Liver (tissue), 9 donors: Measurements from ENCODE around the gene CDC26. TPM values are rescaled to one million over a fixed set of nuclear protein-coding genes. Genes with fewer than 3 reads are reported as not detected.

Source experiments
- DNase-seq: peaks from one replicate; pipeline ENCODE4 v3.0.0-alpha.2; 2017; ENCODE audit warnings: low spot score
- H3K27ac ChIP-seq, 2 donors: one replicate each; pipeline ENCODE4 v1.7.0; 2013; ENCODE audit warnings: inconsistent platforms in 2 of 2, low read length in 2 of 2, control low read depth in 1 of 2, low read depth in 1 of 2, mild to moderate bottlenecking in 1 of 2
- H3K27me3 ChIP-seq, 4 donors: one replicate each; pipeline versions ENCODE4 v1.6.1 to v1.7.0; 2013; ENCODE audit warnings: low read length in 3 of 4, inconsistent platforms in 1 of 4, mild to moderate bottlenecking in 1 of 4, moderate library complexity in 1 of 4; ENCODE audit not compliant: control insufficient read depth in 4 of 4, insufficient read depth in 4 of 4
- H3K36me3 ChIP-seq, 4 donors: one replicate each; pipeline versions ENCODE4 v1.6.1 to v1.7.0; 2013; ENCODE audit warnings: low read length in 3 of 4, mild to moderate bottlenecking in 3 of 4, low read depth in 1 of 4, moderate library complexity in 1 of 4; ENCODE audit not compliant: control insufficient read depth in 4 of 4, insufficient read depth in 3 of 4
- H3K4me1 ChIP-seq, 4 donors: one replicate each; pipeline versions ENCODE4 v1.6.1 to v1.7.0; 2013; ENCODE audit warnings: low read length in 3 of 4, mild to moderate bottlenecking in 3 of 4, moderate library complexity in 1 of 4; ENCODE audit not compliant: control insufficient read depth in 4 of 4, insufficient read depth in 4 of 4
- H3K4me3 ChIP-seq, 3 donors: one replicate each; pipeline versions ENCODE4 v1.6.1 to v1.7.0; 2013; ENCODE audit warnings: low read length in 3 of 3, control low read depth in 1 of 3, low read depth in 1 of 3, mild to moderate bottlenecking in 1 of 3
- H3K9ac ChIP-seq, 2 donors: one replicate each; pipeline ENCODE4 v1.7.0; 2013; ENCODE audit warnings: low read length in 2 of 2, mild to moderate bottlenecking in 2 of 2, moderate library complexity in 2 of 2, control low read depth in 1 of 2, low read depth in 1 of 2
- H3K9me3 ChIP-seq, 4 donors: one replicate each; pipeline versions ENCODE4 v1.6.1 to v1.7.0; 2013; ENCODE audit warnings: low read length in 3 of 4; ENCODE audit not compliant: control insufficient read depth in 4 of 4
- FOXA1 ChIP-seq: IDR thresholded peaks from 2 replicates; pipeline ENCODE4 v1.6.1; 2016; ENCODE audit warnings: antibody characterized with exemption
- FOXA2 ChIP-seq: IDR thresholded peaks from 2 replicates; pipeline ENCODE4 v1.6.1; 2016; ENCODE audit warnings: antibody characterized with exemption
- GABPA ChIP-seq, 2 donors: IDR thresholded peaks in 1 of 2; conservative IDR thresholded peaks in 1 of 2; 2 replicates each; pipeline ENCODE4 v1.6.1; 2016; ENCODE audit warnings: antibody characterized with exemption in 2 of 2, mild to moderate bottlenecking in 1 of 2, moderate library complexity in 1 of 2
- HNF4A ChIP-seq, 2 donors: conservative IDR thresholded peaks; 2 replicates each; pipeline ENCODE4 v1.6.1; 2016; ENCODE audit warnings: antibody characterized with exemption in 2 of 2, mild to moderate bottlenecking in 2 of 2
- HNF4G ChIP-seq: IDR thresholded peaks from 2 replicates; pipeline ENCODE4 v1.6.1; 2016; ENCODE audit warnings: antibody characterized with exemption
- JUND ChIP-seq, 2 donors: IDR thresholded peaks; 2 replicates each; pipeline ENCODE4 v1.6.1; 2016; ENCODE audit warnings: antibody characterized with exemption in 2 of 2
- NR2F2 ChIP-seq: IDR thresholded peaks from 2 replicates; pipeline ENCODE4 v1.6.1; 2016; ENCODE audit warnings: antibody characterized with exemption
- RXRA ChIP-seq, 2 donors: IDR thresholded peaks; 2 replicates each; pipeline ENCODE4 v1.6.1; 2017 to 2018; ENCODE audit warnings: antibody characterized with exemption in 2 of 2, mild to moderate bottlenecking in 1 of 2
- YY1 ChIP-seq: IDR thresholded peaks from 2 replicates; pipeline ENCODE4 v1.6.1; 2016; ENCODE audit warnings: antibody characterized with exemption, mild to moderate bottlenecking
- ZBTB33 ChIP-seq: IDR thresholded peaks from 2 replicates; pipeline ENCODE4 v1.6.1; 2016; ENCODE audit warnings: antibody characterized with exemption
- WGBS: extraction: QIAGEN DNeasy Blood & Tissue Kit; methylation state at CpG from one replicate; pipeline ENCODE4 v1.1.7; 2013; 5-methylcytosine and 5-hydroxymethylcytosine counted together
- polyA plus RNA-seq, 2 donors: library from polyadenylated mRNA; stranded (reverse) in 1 of 2; unstranded in 1 of 2; fragments of 200-250 nt in 1 of 2; fragments of >200 nt in 1 of 2; fragmentation: Nextera tagmentation in 1 of 2; extraction: Ambion mirVana in 1 of 2; gene quantifications; one replicate each; pipeline versions ENCODE4 v1.2.1 to v1.2.3, GENCODE V29; 2013 to 2015
- total RNA-seq, 2 donors: library from RNA; depleted of rRNA; stranded (reverse); fragments of >200 nt; gene quantifications; one replicate each; pipeline ENCODE4 v1.2.3, GENCODE V29; 2014
- TF ChIP-seq, protein P1 (sequence below): IDR thresholded peaks from 2 replicates; pipeline ENCODE4 v1.6.1; 2016; ENCODE audit warnings: antibody characterized with exemption
- donor health status: healthy.
- donor health status: healthy.
- donor health status: healthy.
- donor health status: healthy.
- donor health status: healthy.

CDC26 gene
- total and polyA plus RNA-seq, 4 donors = 12.5 to 38.9 (median 21.3) TPM

- TF ChIP-seq HNF4G = no peak
These were observed 757 bp downstream of the CDC26 start (continued) for GRCh38 chr9:113274474-113275156.

- Histone ChIP-seq H3K4me3 (no peak overlapping the region), H3K27me3 (no peaks in the 10 kb centered on the region), H3K27ac (no peak overlapping the region), H3K4me1 (peaks cover 0 to 18% (median 14%) of the 10 kb centered on the region in 4 donors), H3K36me3 (peaks cover 14 to 33% (median 32%) of the 10 kb centered on the region in 4 donors), H3K9ac (no peak overlapping the region), H3K9me3 (no peaks in the 10 kb centered on the region)
- WGBS = 65% methylated on average over 2 of the region's 2 CpGs
- no peak for DNase-seq
- no peak for TF ChIP-seq JUND (IDR thresholded peaks at IDR 0.05)
- no peak for TF ChIP-seq RXRA (IDR thresholded peaks at IDR 0.05)
- no peak for TF ChIP-seq FOXA1
- TF ChIP-seq, protein P1, sequence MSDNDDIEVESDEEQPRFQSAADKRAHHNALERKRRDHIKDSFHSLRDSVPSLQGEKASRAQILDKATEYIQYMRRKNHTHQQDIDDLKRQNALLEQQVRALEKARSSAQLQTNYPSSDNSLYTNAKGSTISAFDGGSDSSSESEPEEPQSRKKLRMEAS = no peak
- TF ChIP-seq FOXA2 = no peak
- TF ChIP-seq GABPA (IDR thresholded peaks at IDR 0.05 in 1 of 2, conservative IDR thresholded peaks at IDR 0.05 in 1 of 2) = no peak
- no peak for TF ChIP-seq YY1
- TF ChIP-seq ZBTB33 = no peak
- TF ChIP-seq HNF4G = no peak
- TF ChIP-seq NR2F2 = no peak
These were observed 5.5 kb downstream of the CDC26 start for GRCh38 chr9:113269871-113270270.

GRCh38 chr9:113269355-113269754 lies 6.0 kb downstream of the CDC26 start:
- DNase-seq = no peak
- H3K27me3 ChIP-seq = no peaks in the 10 kb centered on the region
- TF ChIP-seq ZBTB33 (no peak), HNF4A (conservative IDR thresholded peaks at IDR 0.05) (peak; percentile 7 to 19)
- no peak overlapping the region for H3K4me3 ChIP-seq
- peaks cover 0 to 17% (median 13%) of the 10 kb centered on the region in 4 donors for H3K4me1 ChIP-seq
- no peak overlapping the region for H3K9ac ChIP-seq
- WGBS = 62% methylated on average over 2 of the region's 2 CpGs
- H3K9me3 ChIP-seq = no peaks in the 10 kb centered on the region
- H3K27ac ChIP-seq = no peak overlapping the region
- H3K36me3 ChIP-seq = peaks cover 14 to 36% (median 32%) of the 10 kb centered on the region in 4 donors
